DOHH2 (cell line): Measurements from ENCODE around the gene KDM7A.
"Not testable (repeated sequence)": the region's sequence is repeated elsewhere in the genome, so short reads cannot be mapped to it uniquely, and the experiment has no call there.

Source experiments
- H3F3A ChIP-seq: fragments of 200-600 bp; sonication (generic), shearing (Covaris generic); 2 replicates; pipeline ENCODE4 v1.6.0; 2016; ENCODE audit warnings: antibody characterized with exemption, mild to moderate bottlenecking; ENCODE audit not compliant: control insufficient read depth, insufficient read depth
- H3K27ac ChIP-seq: fragments of 200-600 bp; sonication (generic); 2 replicates; pipeline ENCODE4 v1.5.1; 2014; ENCODE audit warnings: low read depth, mild to moderate bottlenecking, low read length, moderate library complexity
- H3K27me3 ChIP-seq: fragments of 200-600 bp; sonication (generic); 2 replicates; pipeline ENCODE4 v1.6.1; 2014; ENCODE audit warnings: mild to moderate bottlenecking, low read length, mixed read lengths; ENCODE audit not compliant: control insufficient read depth
- H3K36me3 ChIP-seq: fragments of 200-600 bp; sonication (generic); 2 replicates; pipeline ENCODE4 v1.6.1; 2014; ENCODE audit warnings: mild to moderate bottlenecking, low read length, moderate library complexity, mixed read lengths; ENCODE audit not compliant: control insufficient read depth
- H3K4me1 ChIP-seq: fragments of 200-600 bp; sonication (generic); 2 replicates; pipeline ENCODE4 v1.6.1; 2014; ENCODE audit warnings: mild to moderate bottlenecking, low read length, mixed read lengths; ENCODE audit not compliant: control insufficient read depth
- H3K4me2 ChIP-seq: fragments of 200-600 bp; sonication (generic); 2 replicates; pipeline ENCODE4 v1.6.0; 2014; ENCODE audit warnings: mild to moderate bottlenecking, low read length, moderate library complexity
- H3K4me3 ChIP-seq: fragments of 200-600 bp; sonication (generic); 2 replicates; pipeline ENCODE4 v1.5.1; 2014; ENCODE audit warnings: mild to moderate bottlenecking, low read length, mixed read lengths
- H3K79me2 ChIP-seq: fragments of 200-600 bp; sonication (generic); 2 replicates; pipeline ENCODE4 v1.6.1; 2014; ENCODE audit warnings: mild to moderate bottlenecking, low read length, mixed read lengths; ENCODE audit not compliant: control insufficient read depth
- H3K9me2 ChIP-seq: fragments of 200-600 bp; sonication (generic); replicated peaks from 2 replicates; pipeline ENCODE4 v1.6.1; 2014; ENCODE audit warnings: mild to moderate bottlenecking, low read length, mixed read lengths; ENCODE audit not compliant: control insufficient read depth
- H3K9me3 ChIP-seq: fragments of 200-600 bp; sonication (generic); 2 replicates; pipeline ENCODE4 v1.6.1; 2014; ENCODE audit warnings: antibody characterized with exemption, low read length, mixed read lengths; ENCODE audit not compliant: control insufficient read depth, insufficient read depth
- H4K20me1 ChIP-seq: fragments of 200-600 bp; sonication (generic); 2 replicates; pipeline ENCODE4 v1.6.0; 2014; ENCODE audit warnings: low read depth, mild to moderate bottlenecking, antibody characterized with exemption, low read length, moderate library complexity; ENCODE audit not compliant: control insufficient read depth, insufficient read depth
- CTCF ChIP-seq: fragments of 200-600 bp; sonication (generic); IDR thresholded peaks from one replicate; pipeline ENCODE4 v1.5.1; 2014; ENCODE audit warnings: antibody characterized with exemption, mild to moderate bottlenecking, low read depth, low read length; ENCODE audit not compliant: poor library complexity, severe bottlenecking
- EZH2phosphoT487 ChIP-seq: fragments of 200-600 bp; sonication (generic); IDR thresholded peaks from 2 replicates; pipeline ENCODE4 v1.6.1; 2017; ENCODE audit warnings: borderline replicate concordance, mild to moderate bottlenecking, antibody characterized with exemption, low read length, moderate library complexity, mixed read lengths

KDM7A gene

DNA sequence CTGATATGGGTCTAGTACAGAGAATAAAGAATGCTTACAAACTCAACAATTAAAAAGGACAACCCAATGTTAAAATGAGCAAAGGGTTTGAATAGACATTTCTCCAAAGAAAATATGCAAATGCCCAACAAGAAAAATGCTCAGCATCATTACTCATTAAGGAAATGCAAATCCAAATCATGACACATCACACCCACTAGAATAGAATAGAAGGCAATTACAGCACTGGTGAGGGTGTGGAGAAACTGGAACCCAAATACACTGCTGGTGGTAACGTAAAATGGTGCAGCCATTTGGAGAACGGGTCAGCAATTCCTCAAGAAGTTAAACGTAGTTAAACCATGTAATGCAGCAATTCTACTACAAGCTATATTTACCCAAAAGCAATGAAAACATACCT, 53.8 kb downstream of the KDM7A start:
- H3K27ac ChIP-seq: no peak overlapping the region
- H4K20me1 ChIP-seq: no peaks in the 10 kb centered on the region
- peaks cover 3% of the 10 kb centered on the region for H3K79me2 ChIP-seq
- no peaks in the 10 kb centered on the region for H3K27me3 ChIP-seq
- no peaks in the 10 kb centered on the region for H3K9me2 ChIP-seq
- H3K4me1 ChIP-seq: peaks cover 63% of the 10 kb centered on the region
- no peak overlapping the region for H3K4me3 ChIP-seq
- H3K4me2 ChIP-seq: no peak overlapping the region
- TF ChIP-seq EZH2phosphoT487: no peak
- TF ChIP-seq CTCF: no peak
- H3F3A ChIP-seq: peaks cover 35% of the 10 kb centered on the region
- H3K9me3 ChIP-seq: no peaks in the 10 kb centered on the region
- peaks cover 82% of the 10 kb centered on the region for H3K36me3 ChIP-seq

- H3K79me2 ChIP-seq: peaks cover 3% of the 10 kb centered on the region
- no peak overlapping the region for H3K27ac ChIP-seq
- H3K9me2 ChIP-seq: no peaks in the 10 kb centered on the region
- H4K20me1 ChIP-seq: no peaks in the 10 kb centered on the region
- H3K4me3 ChIP-seq: no peak overlapping the region
- peaks cover 82% of the 10 kb centered on the region for H3K36me3 ChIP-seq
- peaks cover 3% of the 10 kb centered on the region; the same call in 1 of the 2 replicates for H3K9me3 ChIP-seq
- TF ChIP-seq CTCF: no peak
- no peaks in the 10 kb centered on the region for H3K27me3 ChIP-seq
- peaks cover 22% of the 10 kb centered on the region for H3F3A ChIP-seq
- H3K4me1 ChIP-seq: peaks cover 46% of the 10 kb centered on the region
- no peak overlapping the region for H3K4me2 ChIP-seq
These were observed 55.5 kb downstream of the KDM7A start for GRCh38 chr7:140121326-140121725.

DNA sequence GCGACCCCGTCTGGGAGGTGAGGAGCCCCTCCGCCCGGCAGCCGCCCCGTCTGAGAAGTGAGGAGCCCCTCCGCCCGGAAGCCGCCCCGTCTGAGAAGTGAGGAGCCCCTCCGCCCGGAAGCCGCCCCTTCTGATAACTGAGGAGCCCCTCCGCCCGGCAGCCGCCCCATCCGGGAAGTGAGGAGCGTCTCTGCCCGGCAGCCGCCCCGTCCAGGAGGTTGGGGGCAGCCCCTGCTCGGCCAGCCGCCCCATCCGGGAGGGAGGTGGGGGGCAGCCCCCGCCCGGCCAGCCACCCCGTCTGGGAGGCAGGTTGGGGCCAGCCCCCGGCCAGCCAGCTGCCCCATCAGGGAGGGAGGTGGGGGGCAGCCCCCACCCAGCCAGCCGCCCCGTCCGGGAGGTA, 62.0 kb downstream of the KDM7A start:
- H3K4me3 ChIP-seq, H3K4me1 ChIP-seq, H3K4me2 ChIP-seq, H3K27me3 ChIP-seq, H3F3A ChIP-seq, H3K9me2 ChIP-seq, H3K27ac ChIP-seq, H3K9me3 ChIP-seq, H4K20me1 ChIP-seq, H3K79me2 ChIP-seq: not testable (repeated sequence)
- H3K36me3 ChIP-seq: peaks cover 84% of the 10 kb centered on the region

GRCh38 chr7:140108777-140109176, 68.0 kb downstream of the KDM7A start:
- not testable (repeated sequence) for H3K4me1 ChIP-seq, H3K4me2 ChIP-seq, H3F3A ChIP-seq, H3K27ac ChIP-seq, H3K4me3 ChIP-seq, H3K9me3 ChIP-seq, H4K20me1 ChIP-seq, H3K9me2 ChIP-seq, H3K79me2 ChIP-seq, H3K27me3 ChIP-seq
- peaks cover 55% of the 10 kb centered on the region for H3K36me3 ChIP-seq
